Osteocyte (in vitro differentiated cells): ENCODE measurements around the gene VRK1. TPM values are rescaled to one million over a fixed set of nuclear protein-coding genes. Genes with fewer than 3 reads are reported as not detected.
A peak's percentile ranks its signal among the peaks of the same experiment; 100 is the strongest.

Experiments used
- DNase-seq: peaks from one replicate; pipeline ENCODE4 v3.0.0; 2021; ENCODE audit warnings: mixed read lengths; ENCODE audit not compliant: unreplicated experiment; ENCODE audit errors: extremely low spot score
- H3K27ac Mint-ChIP-seq: one replicate; pipeline ENCODE4 v1.8.0; 2021; ENCODE audit warnings: mild to moderate bottlenecking, mixed read lengths; ENCODE audit not compliant: unreplicated experiment
- H3K27me3 Mint-ChIP-seq: one replicate; pipeline ENCODE4 v1.8.0; 2021; ENCODE audit warnings: mixed read lengths; ENCODE audit not compliant: unreplicated experiment
- H3K36me3 Mint-ChIP-seq: one replicate; pipeline ENCODE4 v1.8.0; 2021; ENCODE audit warnings: mixed read lengths; ENCODE audit not compliant: unreplicated experiment
- H3K4me1 Mint-ChIP-seq: one replicate; pipeline ENCODE4 v1.8.0; 2021; ENCODE audit warnings: mixed read lengths; ENCODE audit not compliant: unreplicated experiment
- H3K4me3 Mint-ChIP-seq: one replicate; pipeline ENCODE4 v1.8.0; 2021; ENCODE audit warnings: mild to moderate bottlenecking, moderate library complexity, mixed read lengths; ENCODE audit not compliant: unreplicated experiment
- H3K9me3 Mint-ChIP-seq: one replicate; pipeline ENCODE4 v1.8.0; 2021; ENCODE audit warnings: mixed read lengths; ENCODE audit not compliant: unreplicated experiment
- total RNA-seq: library from RNA; stranded (reverse); gene quantifications from 2 replicates; pipeline ENCODE4 v1.2.1, GENCODE V29; 2021
- TF ChIP-seq, protein P1 (sequence below): fragments of 200-600 bp; sonication (generic); IDR thresholded peaks from 2 replicates; pipeline ENCODE4 v1.5.0; 2021; ENCODE audit warnings: antibody characterized with exemption, mild to moderate bottlenecking, moderate library complexity

Gene VRK1
- total RNA-seq, 1 donor from 2014 or later = 10.6 TPM

DNA sequence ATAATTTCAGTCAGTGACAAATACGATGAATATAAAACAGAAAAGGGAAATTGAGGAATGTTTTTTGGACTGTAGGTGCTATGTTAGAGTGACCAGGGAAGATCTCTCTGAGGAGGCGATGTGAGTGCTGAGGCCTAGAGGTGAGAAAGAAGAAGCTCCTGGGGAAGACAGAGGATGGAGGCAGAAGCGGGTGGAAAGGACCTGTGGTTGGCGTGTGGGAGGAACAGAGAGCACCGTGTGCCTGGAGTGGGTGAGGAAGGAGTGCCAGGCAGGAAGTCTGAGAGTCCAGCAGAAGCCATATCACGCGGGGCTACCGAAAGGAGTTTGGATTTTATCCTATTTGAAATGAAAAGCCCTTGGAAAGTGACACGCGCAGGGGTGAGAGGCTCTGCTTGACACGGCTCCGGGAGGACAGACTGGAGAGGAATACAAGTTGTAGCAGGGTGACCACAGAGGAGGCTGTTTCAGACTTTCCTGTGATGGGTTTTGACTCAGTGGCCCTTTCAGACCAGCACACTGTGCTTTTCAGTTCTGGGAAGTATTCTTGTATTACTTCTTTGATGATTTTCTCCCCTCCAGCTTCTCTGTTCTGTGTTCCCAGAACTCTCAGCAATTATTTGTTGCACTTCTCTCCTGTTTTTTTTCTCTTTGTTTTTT, 96.9 kb downstream of the VRK1 start:
- TF ChIP-seq, protein P1, sequence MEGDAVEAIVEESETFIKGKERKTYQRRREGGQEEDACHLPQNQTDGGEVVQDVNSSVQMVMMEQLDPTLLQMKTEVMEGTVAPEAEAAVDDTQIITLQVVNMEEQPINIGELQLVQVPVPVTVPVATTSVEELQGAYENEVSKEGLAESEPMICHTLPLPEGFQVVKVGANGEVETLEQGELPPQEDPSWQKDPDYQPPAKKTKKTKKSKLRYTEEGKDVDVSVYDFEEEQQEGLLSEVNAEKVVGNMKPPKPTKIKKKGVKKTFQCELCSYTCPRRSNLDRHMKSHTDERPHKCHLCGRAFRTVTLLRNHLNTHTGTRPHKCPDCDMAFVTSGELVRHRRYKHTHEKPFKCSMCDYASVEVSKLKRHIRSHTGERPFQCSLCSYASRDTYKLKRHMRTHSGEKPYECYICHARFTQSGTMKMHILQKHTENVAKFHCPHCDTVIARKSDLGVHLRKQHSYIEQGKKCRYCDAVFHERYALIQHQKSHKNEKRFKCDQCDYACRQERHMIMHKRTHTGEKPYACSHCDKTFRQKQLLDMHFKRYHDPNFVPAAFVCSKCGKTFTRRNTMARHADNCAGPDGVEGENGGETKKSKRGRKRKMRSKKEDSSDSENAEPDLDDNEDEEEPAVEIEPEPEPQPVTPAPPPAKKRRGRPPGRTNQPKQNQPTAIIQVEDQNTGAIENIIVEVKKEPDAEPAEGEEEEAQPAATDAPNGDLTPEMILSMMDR = no peak
- no peaks in the 10 kb centered on the region for H3K27me3 Mint-ChIP-seq
- no peaks in the 10 kb centered on the region for H3K36me3 Mint-ChIP-seq
- H3K4me1 Mint-ChIP-seq = peaks cover 14% of the 10 kb centered on the region
- no peak for DNase-seq
- H3K27ac Mint-ChIP-seq = no peak overlapping the region
- no peak overlapping the region for H3K4me3 Mint-ChIP-seq
- no peaks in the 10 kb centered on the region for H3K9me3 Mint-ChIP-seq

DNA sequence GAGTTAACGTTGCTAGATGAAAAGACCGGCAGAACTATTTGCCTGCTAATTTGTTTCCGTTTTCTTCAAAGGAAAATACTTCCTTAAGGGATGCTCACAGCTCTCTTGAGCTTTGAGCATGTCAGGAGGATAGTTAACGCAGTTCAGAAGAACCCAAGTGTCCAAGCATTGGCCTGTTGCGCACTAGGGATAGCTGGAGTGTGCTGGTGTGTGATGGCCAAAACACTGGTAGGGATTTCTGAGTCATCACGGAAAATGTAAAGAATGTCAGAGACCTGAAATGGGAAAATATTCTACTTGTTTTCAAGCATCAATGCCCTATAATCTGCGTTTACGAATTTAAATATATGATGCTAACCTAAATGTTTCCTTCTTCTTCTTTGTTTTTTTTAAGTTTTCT, 97.8 kb downstream of the VRK1 start:
- no peak for DNase-seq
- no peaks in the 10 kb centered on the region for H3K27me3 Mint-ChIP-seq
- no peaks in the 10 kb centered on the region for H3K9me3 Mint-ChIP-seq
- no peak overlapping the region for H3K4me3 Mint-ChIP-seq
- TF ChIP-seq, protein P1 = no peak
- H3K36me3 Mint-ChIP-seq = no peaks in the 10 kb centered on the region
- H3K27ac Mint-ChIP-seq = peak overlapping the region; percentile 39
- H3K4me1 Mint-ChIP-seq = peaks cover 14% of the 10 kb centered on the region

DNA sequence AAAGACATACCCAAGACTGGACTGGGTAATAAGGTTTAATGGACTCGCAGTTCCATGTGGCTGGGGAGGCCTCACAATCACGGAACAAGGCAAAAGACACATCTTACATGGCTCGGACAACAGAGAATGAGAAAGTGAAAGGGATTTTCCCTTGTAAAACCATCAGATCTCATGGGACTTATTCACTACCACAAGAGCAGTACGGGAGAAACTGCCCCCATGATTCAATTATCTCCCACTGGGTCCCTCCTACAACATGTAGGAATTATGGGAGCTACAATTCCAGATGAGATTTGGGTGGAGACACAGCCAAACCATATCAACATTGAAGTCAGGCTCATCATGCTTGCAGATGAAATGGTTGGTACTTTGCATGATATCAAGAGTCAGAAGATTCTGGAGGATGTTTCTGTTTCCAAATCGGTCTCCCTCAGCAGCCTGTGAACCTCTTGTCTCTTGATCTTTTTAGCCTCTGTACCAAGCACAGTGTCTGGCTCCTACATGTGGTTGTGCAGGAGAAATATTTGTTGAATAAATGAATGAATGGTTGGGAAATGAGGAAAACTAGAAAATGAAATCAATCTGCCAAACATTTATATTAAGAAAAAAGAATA, 98.6 kb downstream of the VRK1 start:
- H3K36me3 Mint-ChIP-seq = no peaks in the 10 kb centered on the region
- TF ChIP-seq, protein P1 = no peak
- no peaks in the 10 kb centered on the region for H3K27me3 Mint-ChIP-seq
- H3K4me3 Mint-ChIP-seq = no peak overlapping the region
- peak overlapping the region; percentile 39 for H3K27ac Mint-ChIP-seq
- H3K9me3 Mint-ChIP-seq = no peaks in the 10 kb centered on the region
- peaks cover 14% of the 10 kb centered on the region for H3K4me1 Mint-ChIP-seq
- no peak for DNase-seq

DNA sequence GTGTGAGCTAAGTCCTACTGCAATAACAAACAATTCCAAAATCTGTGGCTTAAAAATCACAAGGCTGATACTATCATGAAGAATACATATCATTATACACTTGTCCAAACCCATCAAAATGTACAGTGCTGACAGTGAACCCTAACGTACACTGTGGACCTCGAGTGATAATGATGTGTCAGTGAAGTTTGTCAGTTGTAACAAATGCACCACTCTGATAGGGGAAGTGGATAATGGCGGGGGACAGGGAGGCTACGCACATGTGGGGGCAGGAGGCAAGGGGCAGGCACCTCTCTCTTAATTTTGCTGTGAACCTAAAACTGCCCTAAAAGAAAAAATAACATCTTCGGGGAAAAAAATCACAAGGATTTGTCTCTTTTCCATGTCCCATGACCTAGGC, 100.0 kb downstream of the VRK1 start:
- Mint-ChIP-seq H3K4me3 (no peak overlapping the region), H3K27ac (no peak overlapping the region), H3K27me3 (no peaks in the 10 kb centered on the region), H3K9me3 (no peaks in the 10 kb centered on the region), H3K36me3 (no peaks in the 10 kb centered on the region), H3K4me1 (peaks cover 14% of the 10 kb centered on the region)
- no peak for DNase-seq
- TF ChIP-seq, protein P1 = no peak

DNA sequence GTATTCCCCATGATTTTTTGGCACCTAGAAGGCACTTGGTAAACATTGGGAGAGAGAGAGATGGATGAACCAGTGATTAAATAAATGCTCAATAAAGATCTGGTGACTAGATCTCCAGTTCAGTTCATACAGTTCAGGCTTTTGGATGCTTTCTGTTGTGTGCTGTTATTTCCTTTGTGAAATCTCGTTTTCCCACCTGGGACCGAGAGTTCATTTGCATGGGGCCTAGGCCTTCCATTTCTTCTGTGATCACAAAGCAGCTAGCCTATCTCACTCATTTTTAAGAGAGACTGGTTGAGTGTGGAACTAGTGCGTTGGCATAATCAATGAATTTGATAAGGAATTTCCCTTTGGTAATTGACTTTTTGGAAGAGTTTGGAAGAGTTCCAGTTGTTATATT, 104.0 kb downstream of the VRK1 start:
- TF ChIP-seq, protein P1 = no peak
- Mint-ChIP-seq H3K9me3 (no peaks in the 10 kb centered on the region), H3K27me3 (no peaks in the 10 kb centered on the region), H3K36me3 (no peaks in the 10 kb centered on the region), H3K4me1 (no peaks in the 10 kb centered on the region), H3K27ac (no peak overlapping the region), H3K4me3 (no peak overlapping the region)
- no peak for DNase-seq
